ENCODE data around the gene ALB. TPM values are rescaled to one million over a fixed set of nuclear protein-coding genes. Genes with fewer than 3 reads are reported as not detected.

Gene ALB
- total RNA-seq, 2 donors from 2014 or later: not detected

DNA sequence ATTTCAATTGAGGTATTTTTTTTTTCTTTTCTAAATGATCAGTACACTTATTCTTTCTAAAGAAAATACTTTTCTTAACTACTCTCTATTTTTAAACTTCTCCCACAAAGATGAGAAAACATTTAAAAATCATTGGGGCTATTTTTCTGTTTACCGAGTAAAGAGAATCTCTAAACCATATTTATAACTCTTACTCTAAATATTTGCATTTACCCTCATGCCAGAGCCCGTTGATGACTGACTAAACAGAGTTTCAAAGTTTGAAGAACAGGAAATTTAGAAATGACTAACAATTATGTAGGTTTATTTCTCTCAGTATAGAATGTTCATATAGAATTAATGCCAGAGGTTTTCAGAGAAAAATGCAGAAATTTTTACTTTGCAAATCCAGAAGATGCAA, 2.7 kb upstream of the ALB start:
- Mint-ChIP-seq H3K9me3 (no peaks in the 10 kb centered on the region), H3K36me3 (no peaks in the 10 kb centered on the region), H3K27ac (no peak overlapping the region)
- ATAC-seq: no peak
- no peak for DNase-seq (ENCODE audit: low spot score in 2 of 2)

- DNase-seq (ENCODE audit: low spot score in 2 of 2): no peak
- ATAC-seq: no peak
- Mint-ChIP-seq H3K27ac (no peak overlapping the region), H3K36me3 (no peaks in the 10 kb centered on the region), H3K9me3 (no peaks in the 10 kb centered on the region)
Observed at GRCh38 chr4:73404457-73404856, 370 bp downstream of the ALB start.

DNA sequence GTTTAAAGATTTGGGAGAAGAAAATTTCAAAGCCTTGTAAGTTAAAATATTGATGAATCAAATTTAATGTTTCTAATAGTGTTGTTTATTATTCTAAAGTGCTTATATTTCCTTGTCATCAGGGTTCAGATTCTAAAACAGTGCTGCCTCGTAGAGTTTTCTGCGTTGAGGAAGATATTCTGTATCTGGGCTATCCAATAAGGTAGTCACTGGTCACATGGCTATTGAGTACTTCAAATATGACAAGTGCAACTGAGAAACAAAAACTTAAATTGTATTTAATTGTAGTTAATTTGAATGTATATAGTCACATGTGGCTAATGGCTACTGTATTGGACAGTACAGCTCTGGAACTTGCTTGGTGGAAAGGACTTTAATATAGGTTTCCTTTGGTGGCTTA, 1.1 kb downstream of the ALB start:
- ATAC-seq: no peak
- Mint-ChIP-seq H3K36me3 (no peaks in the 10 kb centered on the region), H3K27ac (no peak overlapping the region), H3K9me3 (no peaks in the 10 kb centered on the region)
- DNase-seq (ENCODE audit: low spot score in 2 of 2): no peak

GRCh38 chr4:73406548-73406875, 2.4 kb downstream of the ALB start:
- DNase-seq (ENCODE audit: low spot score in 2 of 2) (no peak), ATAC-seq (no peak)
- Mint-ChIP-seq H3K9me3 (no peaks in the 10 kb centered on the region), H3K27ac (no peak overlapping the region), H3K36me3 (no peaks in the 10 kb centered on the region)

DNA sequence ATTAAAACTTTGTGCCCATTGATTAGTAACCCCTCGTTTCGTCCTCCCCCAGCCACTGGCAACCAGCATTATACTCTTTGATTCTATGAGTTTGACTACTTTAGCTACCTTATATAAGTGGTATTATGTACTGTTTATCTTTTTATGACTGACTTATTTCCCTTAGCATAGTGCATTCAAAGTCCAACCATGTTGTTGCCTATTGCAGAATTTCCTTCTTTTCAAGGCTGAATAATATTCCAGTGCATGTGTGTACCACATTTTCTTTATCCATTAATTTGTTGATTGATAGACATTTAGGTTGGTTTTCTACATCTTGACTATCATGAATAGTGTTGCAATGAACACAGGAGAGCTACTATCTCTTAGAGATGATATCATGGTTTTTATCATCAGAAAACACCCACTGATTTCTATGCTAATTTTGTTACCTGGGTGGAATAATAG, 3.2 kb downstream of the ALB start:
- Mint-ChIP-seq H3K27ac (no peak overlapping the region), H3K9me3 (no peaks in the 10 kb centered on the region), H3K36me3 (no peaks in the 10 kb centered on the region)
- DNase-seq (ENCODE audit: low spot score in 2 of 2) (no peak), ATAC-seq (no peak)

DNA sequence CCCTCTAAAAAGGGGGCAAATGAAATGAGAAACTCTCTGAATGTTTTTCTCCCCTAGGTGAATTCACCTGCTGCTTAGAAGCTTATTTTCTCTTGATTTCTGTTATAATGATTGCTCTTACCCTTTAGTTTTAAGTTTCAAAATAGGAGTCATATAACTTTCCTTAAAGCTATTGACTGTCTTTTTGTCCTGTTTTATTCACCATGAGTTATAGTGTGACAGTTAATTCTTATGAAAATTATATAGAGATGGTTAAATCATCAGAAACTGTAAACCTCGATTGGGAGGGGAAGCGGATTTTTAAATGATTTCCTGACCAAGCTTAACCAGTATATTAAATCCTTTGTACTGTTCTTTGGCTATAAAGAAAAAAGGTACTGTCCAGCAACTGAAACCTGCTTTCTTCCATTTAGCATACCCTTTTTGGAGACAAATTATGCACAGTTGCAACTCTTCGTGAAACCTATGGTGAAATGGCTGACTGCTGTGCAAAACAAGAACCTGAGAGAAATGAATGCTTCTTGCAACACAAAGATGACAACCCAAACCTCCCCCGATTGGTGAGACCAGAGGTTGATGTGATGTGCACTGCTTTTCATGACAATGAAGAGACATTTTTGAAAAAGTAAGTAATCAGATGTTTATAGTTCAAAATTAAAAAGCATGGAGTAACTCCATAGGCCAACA, 4.2 kb downstream of the ALB start:
- ATAC-seq: no peak
- Mint-ChIP-seq H3K27ac (no peak overlapping the region), H3K9me3 (no peaks in the 10 kb centered on the region), H3K36me3 (no peaks in the 10 kb centered on the region)
- no peak for DNase-seq (ENCODE audit: low spot score in 2 of 2)

- Mint-ChIP-seq H3K36me3 (no peaks in the 10 kb centered on the region), H3K9me3 (no peaks in the 10 kb centered on the region), H3K27ac (no peak overlapping the region)
- ATAC-seq (no peak), DNase-seq (ENCODE audit: low spot score in 2 of 2) (no peak)
Observed at GRCh38 chr4:73409012-73409862, 5.2 kb downstream of the ALB start.

DNA sequence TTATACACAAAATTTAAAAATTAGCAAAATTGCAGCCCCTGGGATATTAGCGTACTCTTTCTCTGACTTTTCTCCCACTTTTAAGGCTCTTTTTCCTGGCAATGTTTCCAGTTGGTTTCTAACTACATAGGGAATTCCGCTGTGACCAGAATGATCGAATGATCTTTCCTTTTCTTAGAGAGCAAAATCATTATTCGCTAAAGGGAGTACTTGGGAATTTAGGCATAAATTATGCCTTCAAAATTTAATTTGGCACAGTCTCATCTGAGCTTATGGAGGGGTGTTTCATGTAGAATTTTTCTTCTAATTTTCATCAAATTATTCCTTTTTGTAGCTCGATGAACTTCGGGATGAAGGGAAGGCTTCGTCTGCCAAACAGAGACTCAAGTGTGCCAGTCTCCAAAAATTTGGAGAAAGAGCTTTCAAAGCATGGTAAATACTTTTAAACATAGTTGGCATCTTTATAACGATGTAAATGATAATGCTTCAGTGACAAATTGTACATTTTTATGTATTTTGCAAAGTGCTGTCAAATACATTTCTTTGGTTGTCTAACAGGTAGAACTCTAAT, 6.0 kb downstream of the ALB start:
- H3K27ac Mint-ChIP-seq: no peak overlapping the region
- no peak for ATAC-seq

GRCh38 chr4:73410916-73411730, 7.0 kb downstream of the ALB start:
- Mint-ChIP-seq H3K27ac (no peak overlapping the region), H3K36me3 (no peaks in the 10 kb centered on the region), H3K9me3 (no peaks in the 10 kb centered on the region)
- ATAC-seq (no peak), DNase-seq (ENCODE audit: low spot score in 2 of 2) (no peak)

More for the DNA sequence above, 6.0 kb downstream of the ALB start:
- no peak for DNase-seq (ENCODE audit: low spot score in 2 of 2)
- Mint-ChIP-seq H3K9me3 (no peaks in the 10 kb centered on the region), H3K36me3 (no peaks in the 10 kb centered on the region)

DNA sequence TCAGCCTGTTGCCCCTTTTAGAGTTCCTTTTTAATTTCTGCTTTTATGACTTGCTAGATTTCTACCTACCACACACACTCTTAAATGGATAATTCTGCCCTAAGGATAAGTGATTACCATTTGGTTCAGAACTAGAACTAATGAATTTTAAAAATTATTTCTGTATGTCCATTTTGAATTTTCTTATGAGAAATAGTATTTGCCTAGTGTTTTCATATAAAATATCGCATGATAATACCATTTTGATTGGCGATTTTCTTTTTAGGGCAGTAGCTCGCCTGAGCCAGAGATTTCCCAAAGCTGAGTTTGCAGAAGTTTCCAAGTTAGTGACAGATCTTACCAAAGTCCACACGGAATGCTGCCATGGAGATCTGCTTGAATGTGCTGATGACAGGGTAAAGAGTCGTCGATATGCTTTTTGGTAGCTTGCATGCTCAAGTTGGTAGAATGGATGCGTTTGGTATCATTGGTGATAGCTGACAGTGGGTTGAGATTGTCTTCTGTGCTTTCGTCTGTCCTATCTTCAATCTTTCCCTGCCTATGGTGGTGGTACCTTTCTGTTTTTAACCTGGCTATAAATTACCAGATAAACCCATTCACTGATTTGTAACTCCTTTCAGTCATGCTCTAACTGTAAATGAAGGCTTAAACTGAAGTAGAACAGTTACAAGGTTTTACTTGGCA, 7.8 kb downstream of the ALB start:
- Mint-ChIP-seq H3K9me3 (no peaks in the 10 kb centered on the region), H3K27ac (no peak overlapping the region), H3K36me3 (no peaks in the 10 kb centered on the region)
- ATAC-seq: no peak
- DNase-seq (ENCODE audit: low spot score in 2 of 2): no peak

DNA sequence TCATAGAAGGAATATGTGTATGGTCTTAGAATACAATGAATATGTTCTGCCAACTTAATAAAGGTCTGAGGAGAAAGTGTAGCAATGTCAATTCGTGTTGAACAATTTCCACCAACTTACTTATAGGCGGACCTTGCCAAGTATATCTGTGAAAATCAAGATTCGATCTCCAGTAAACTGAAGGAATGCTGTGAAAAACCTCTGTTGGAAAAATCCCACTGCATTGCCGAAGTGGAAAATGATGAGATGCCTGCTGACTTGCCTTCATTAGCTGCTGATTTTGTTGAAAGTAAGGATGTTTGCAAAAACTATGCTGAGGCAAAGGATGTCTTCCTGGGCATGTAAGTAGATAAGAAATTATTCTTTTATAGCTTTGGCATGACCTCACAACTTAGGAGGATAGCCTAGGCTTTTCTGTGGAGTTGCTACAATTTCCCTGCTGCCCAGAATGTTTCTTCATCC, 9.2 kb downstream of the ALB start:
- DNase-seq (ENCODE audit: low spot score in 2 of 2) (no peak), ATAC-seq (no peak)
- no peaks in the 10 kb centered on the region for H3K36me3 Mint-ChIP-seq
- H3K9me3 Mint-ChIP-seq: no peaks in the 10 kb centered on the region
- H3K27ac Mint-ChIP-seq: no peak overlapping the region

- Mint-ChIP-seq H3K27ac (no peak overlapping the region), H3K36me3 (no peaks in the 10 kb centered on the region), H3K9me3 (no peaks in the 10 kb centered on the region)
- DNase-seq (ENCODE audit: low spot score in 2 of 2): no peak
- ATAC-seq: no peak
Observed at GRCh38 chr4:73414936-73415271, 10.8 kb downstream of the ALB start.

- DNase-seq (ENCODE audit: low spot score in 2 of 2): no peak
- no peak for ATAC-seq
- Mint-ChIP-seq H3K27ac (no peak overlapping the region), H3K9me3 (no peaks in the 10 kb centered on the region), H3K36me3 (no peaks in the 10 kb centered on the region)
Observed at GRCh38 chr4:73415807-73416238, 11.7 kb downstream of the ALB start.

DNA sequence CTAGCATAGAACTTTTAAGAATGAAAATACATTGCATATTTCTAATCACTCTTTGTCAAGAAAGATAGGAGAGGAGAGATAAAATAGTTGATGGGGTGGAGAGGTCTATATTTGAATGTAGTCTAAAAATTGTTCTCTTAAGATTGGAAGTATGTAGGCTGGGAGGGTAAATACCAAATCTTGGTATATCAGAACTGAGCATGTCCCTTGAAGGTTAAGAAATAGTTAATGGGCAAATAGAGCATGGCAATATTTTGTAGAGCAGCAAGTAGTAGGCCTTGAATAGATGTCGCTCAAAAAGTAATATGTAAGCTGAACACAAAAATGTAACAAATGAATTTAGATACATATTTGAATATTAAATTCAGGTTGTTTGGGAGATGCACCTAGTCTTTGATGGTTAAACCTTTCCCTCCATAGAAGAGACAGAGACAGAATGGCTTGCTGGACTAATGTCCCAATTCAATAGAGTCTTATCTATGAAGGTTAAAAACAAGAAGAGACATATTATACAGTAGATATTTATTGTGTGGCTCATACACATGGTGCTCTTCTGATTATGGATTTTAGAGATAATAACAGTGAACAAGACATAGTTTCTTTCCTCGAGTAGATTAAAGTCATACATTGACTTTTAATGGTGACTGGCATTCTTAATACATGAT, 12.5 kb downstream of the ALB start:
- no peaks in the 10 kb centered on the region for H3K36me3 Mint-ChIP-seq
- no peaks in the 10 kb centered on the region for H3K9me3 Mint-ChIP-seq
- no peak overlapping the region for H3K27ac Mint-ChIP-seq
- DNase-seq (ENCODE audit: low spot score in 2 of 2) (no peak), ATAC-seq (no peak)

DNA sequence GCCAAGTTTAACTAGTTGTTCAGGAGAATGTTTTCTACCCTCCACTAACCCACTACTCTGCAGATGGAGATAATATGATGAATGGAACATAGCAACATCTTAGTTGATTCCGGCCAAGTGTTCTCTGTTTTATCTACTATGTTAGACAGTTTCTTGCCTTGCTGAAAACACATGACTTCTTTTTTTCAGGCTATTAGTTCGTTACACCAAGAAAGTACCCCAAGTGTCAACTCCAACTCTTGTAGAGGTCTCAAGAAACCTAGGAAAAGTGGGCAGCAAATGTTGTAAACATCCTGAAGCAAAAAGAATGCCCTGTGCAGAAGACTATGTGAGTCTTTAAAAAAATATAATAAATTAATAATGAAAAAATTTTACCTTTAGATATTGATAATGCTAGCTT, 13.3 kb downstream of the ALB start:
- H3K27ac Mint-ChIP-seq: no peak overlapping the region
- no peak for DNase-seq (ENCODE audit: low spot score in 2 of 2)
- no peaks in the 10 kb centered on the region for H3K9me3 Mint-ChIP-seq
- no peak for ATAC-seq
- H3K36me3 Mint-ChIP-seq: no peaks in the 10 kb centered on the region

- Mint-ChIP-seq H3K36me3 (no peaks in the 10 kb centered on the region), H3K9me3 (no peaks in the 10 kb centered on the region), H3K27ac (no peak overlapping the region)
- ATAC-seq: no peak
- no peak for DNase-seq (ENCODE audit: low spot score in 2 of 2)
Observed at GRCh38 chr4:73417973-73418372, 13.9 kb downstream of the ALB start.

Data from activated naive CD4-positive, alpha-beta T cell treated with anti-CD3 and anti-CD28 coated beads, Interleukin-2, amount 50 U/mL, for 72 hours (primary cell).